ENCODE measurements around the gene SUSD6.
"Not testable (repeated sequence)": the region's sequence is repeated elsewhere in the genome, so short reads cannot be mapped to it uniquely, and the experiment has no call there.

SUSD6 gene

DNA sequence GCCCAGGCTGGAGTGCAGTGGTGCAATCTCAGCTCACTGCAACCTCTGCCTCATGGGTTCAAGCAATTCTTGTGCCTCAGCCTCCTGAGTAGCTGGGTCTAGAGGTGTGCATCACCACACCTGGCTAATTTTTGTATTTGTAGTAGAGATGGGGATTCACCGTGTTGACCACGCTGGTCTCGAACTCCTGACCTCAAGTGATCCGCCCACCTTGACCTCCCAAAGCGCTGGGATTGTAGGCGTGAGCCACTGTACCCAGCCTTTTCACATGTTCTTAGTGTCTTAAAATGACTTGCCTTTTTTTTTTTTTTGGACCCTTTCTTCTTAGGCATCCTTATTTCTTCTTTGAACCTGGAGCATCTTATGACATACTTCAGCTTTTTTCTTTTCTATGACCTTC, 87.8 kb downstream of the SUSD6 start:
- not testable (repeated sequence) for H3K27ac ChIP-seq (ENCODE audit: low read length); H3K4me3 ChIP-seq (ENCODE audit: low read depth in 1 of 2, low read length in 2 of 2); H3K9me3 ChIP-seq (ENCODE audit: control insufficient read depth in 1 of 2, low read length in 2 of 2); H3K36me3 ChIP-seq (ENCODE audit: control insufficient read depth in 1 of 2, insufficient read depth in 2 of 2, low read length in 2 of 2); H3K27me3 ChIP-seq (ENCODE audit: low read depth, low read length)
- H3K4me1 ChIP-seq (ENCODE audit: control insufficient read depth in 1 of 2, insufficient read depth in 2 of 2, low read length in 2 of 2) = peaks cover 38 to 50% of the 10 kb centered on the region in 2 donors

DNA sequence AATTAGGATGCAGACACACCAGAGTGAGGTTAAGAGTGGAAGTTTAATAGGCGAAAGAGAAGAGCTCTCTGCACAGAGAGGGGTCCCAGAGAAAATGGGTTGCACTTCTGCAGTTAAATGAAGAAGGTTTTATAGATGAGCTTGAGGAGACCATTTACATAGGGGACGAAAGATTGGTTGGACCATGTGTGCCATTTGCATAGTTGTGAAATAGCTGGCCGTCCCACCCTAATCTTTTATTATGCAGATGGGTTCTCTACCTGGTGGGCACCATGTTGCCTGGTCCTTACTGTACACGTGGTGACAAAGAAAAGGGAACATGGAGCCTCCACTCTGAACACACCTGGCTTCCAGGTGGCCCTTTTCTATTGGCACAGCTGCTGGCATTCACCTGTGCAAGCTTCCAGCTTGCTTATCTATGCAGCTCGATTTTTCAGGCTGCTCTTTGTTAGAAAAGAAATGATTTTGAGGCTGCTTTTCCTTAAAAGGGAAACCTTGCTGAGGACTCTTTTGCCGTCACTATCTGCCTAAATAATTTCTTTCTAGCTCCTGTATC, 88.4 kb downstream of the SUSD6 start:
- no peak overlapping the region for H3K27ac ChIP-seq (ENCODE audit: low read length)
- H3K4me1 ChIP-seq (ENCODE audit: control insufficient read depth in 1 of 2, insufficient read depth in 2 of 2, low read length in 2 of 2) = peaks cover 32 to 44% of the 10 kb centered on the region in 2 donors
- H3K27me3 ChIP-seq (ENCODE audit: low read depth, low read length) = no peaks in the 10 kb centered on the region
- no peak overlapping the region for H3K4me3 ChIP-seq (ENCODE audit: low read depth in 1 of 2, low read length in 2 of 2)
- peaks cover 6 to 7% of the 10 kb centered on the region in 2 donors for H3K36me3 ChIP-seq (ENCODE audit: control insufficient read depth in 1 of 2, insufficient read depth in 2 of 2, low read length in 2 of 2)
- H3K9me3 ChIP-seq (ENCODE audit: control insufficient read depth in 1 of 2, low read length in 2 of 2) = no peaks in the 10 kb centered on the region

DNA sequence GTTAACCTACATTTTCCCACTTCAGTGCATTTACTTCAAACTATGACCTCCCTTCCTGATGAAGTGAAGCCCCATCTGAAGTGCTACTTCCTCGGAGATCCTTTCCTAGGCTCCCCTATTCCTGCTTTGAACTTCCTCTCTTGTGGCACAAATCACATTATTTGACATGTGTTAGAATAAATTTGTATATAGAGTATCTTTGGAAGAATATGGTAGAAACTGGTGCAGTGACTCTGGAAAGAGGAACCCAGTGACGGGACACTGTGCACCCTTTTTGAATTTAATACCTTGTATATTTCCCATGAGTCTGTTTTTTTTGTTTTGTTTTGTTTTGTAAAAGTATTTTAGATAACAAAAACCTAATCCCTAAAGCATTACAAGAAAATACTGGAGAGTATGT, 89.2 kb downstream of the SUSD6 start:
- Histone ChIP-seq H3K4me1 (ENCODE audit: control insufficient read depth in 1 of 2, insufficient read depth in 2 of 2, low read length in 2 of 2) (peaks cover 25 to 36% of the 10 kb centered on the region in 2 donors), H3K27ac (ENCODE audit: low read length) (no peak overlapping the region)

DNA sequence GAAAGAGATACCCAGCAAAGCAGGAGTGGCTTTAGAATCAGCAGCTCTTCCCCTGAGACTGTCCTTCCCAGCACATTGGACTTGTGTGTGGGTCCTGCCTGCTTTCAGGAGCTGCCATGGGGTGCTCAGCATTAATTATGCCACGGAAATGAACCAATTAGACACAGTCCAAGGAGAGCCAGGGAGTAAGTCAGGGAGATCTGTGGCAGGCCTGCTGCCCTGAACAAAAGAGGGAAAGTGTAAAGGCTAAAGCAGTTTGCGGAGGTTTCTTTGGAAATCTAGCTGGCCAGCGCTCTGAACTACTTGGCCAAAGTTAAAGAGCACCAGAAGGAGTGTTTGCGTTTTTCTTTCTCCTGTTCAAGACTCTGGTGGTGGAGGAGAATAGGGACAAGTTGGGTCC, 89.9 kb downstream of the SUSD6 start:
- Histone ChIP-seq H3K4me3 (ENCODE audit: low read depth in 1 of 2, low read length in 2 of 2) (no peak overlapping the region), H3K4me1 (ENCODE audit: control insufficient read depth in 1 of 2, insufficient read depth in 2 of 2, low read length in 2 of 2) (peaks cover 18 to 29% of the 10 kb centered on the region in 2 donors), H3K9me3 (ENCODE audit: control insufficient read depth in 1 of 2, low read length in 2 of 2) (no peaks in the 10 kb centered on the region), H3K27ac (ENCODE audit: low read length) (no peak overlapping the region), H3K27me3 (ENCODE audit: low read depth, low read length) (no peaks in the 10 kb centered on the region), H3K36me3 (ENCODE audit: control insufficient read depth in 1 of 2, insufficient read depth in 2 of 2, low read length in 2 of 2) (peaks cover 14 to 17% of the 10 kb centered on the region in 2 donors)

More for the DNA sequence above, 89.2 kb downstream of the SUSD6 start:
- no peaks in the 10 kb centered on the region for H3K9me3 ChIP-seq (ENCODE audit: control insufficient read depth in 1 of 2, low read length in 2 of 2)
- H3K36me3 ChIP-seq (ENCODE audit: control insufficient read depth in 1 of 2, insufficient read depth in 2 of 2, low read length in 2 of 2) = peaks cover 10 to 13% of the 10 kb centered on the region in 2 donors
- H3K4me3 ChIP-seq (ENCODE audit: low read depth in 1 of 2, low read length in 2 of 2) = no peak overlapping the region
- no peaks in the 10 kb centered on the region for H3K27me3 ChIP-seq (ENCODE audit: low read depth, low read length)

DNA sequence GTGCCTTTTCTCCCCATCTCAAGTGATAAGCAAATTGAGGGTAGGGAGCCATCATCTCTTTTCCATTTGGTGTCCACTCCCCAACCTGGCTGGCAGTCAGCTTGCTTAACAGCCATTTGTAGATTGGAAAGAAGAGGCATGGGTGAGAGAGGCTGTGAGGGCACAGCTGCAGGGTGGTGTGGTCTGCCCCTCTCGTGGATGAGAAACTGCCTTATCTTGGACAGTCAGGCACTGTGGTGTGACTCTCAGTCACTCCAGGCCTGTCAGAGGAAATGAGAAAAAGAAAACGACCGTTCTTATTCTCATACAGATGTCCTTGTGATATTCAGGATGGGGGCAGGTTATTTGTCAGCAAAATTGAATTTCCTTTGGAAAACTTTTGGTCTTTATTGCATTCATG, 90.5 kb downstream of the SUSD6 start:
- Histone ChIP-seq H3K36me3 (ENCODE audit: control insufficient read depth in 1 of 2, insufficient read depth in 2 of 2, low read length in 2 of 2) (peaks cover 14 to 20% of the 10 kb centered on the region in 2 donors), H3K9me3 (ENCODE audit: control insufficient read depth in 1 of 2, low read length in 2 of 2) (no peaks in the 10 kb centered on the region), H3K27ac (ENCODE audit: low read length) (no peak overlapping the region), H3K27me3 (ENCODE audit: low read depth, low read length) (no peaks in the 10 kb centered on the region), H3K4me3 (ENCODE audit: low read depth in 1 of 2, low read length in 2 of 2) (no peak overlapping the region), H3K4me1 (ENCODE audit: control insufficient read depth in 1 of 2, insufficient read depth in 2 of 2, low read length in 2 of 2) (peaks cover 14 to 25% of the 10 kb centered on the region in 2 donors)

DNA sequence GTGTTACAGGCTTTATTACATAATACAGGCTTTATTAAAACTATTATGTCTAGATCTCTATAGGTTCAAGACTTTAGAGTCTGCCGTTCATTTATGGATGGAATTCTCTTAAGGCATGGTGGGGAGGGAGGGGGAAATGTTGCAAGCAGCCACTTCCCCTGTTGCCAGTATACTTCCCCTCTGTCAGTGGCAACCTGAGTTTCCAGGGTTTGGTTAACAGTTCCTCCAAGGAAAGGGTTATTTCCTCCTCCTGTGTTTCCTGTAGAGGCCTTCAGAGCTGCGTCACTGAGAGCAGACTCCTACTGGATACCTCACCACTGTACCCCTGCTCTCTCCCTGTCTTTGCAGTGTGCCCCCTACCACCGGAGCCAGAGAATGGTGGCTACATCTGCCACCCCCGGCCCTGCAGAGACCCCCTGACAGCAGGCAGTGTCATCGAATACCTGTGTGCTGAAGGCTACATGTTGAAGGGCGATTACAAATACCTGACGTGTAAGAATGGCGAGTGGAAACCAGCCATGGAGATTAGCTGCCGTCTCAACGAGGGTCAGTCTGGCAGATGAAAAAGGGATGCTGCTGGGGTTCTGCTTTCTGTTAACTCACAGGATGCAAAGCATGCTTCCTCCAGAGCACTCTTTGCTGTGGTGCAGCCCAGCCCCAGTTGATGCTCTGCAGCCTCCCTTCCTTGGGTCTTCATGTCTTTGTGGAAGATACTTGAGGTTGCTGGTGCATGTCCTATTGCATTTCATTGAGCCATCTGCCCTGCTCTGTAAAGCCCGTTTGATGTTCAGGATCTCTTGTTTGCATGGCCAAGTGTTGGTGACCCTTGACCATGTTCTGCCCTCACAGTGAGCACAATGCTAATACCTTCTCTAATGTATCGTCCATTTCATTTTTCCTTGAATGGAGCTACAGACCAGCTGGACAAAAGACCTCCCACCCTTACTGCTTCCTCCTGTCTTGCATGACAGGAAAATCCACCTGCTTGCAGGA, 91.9 kb downstream of the SUSD6 start:
- H3K36me3 ChIP-seq (ENCODE audit: control insufficient read depth in 1 of 2, insufficient read depth in 2 of 2, low read length in 2 of 2) = peaks cover 15 to 26% of the 10 kb centered on the region in 2 donors
- no peak overlapping the region for H3K27ac ChIP-seq (ENCODE audit: low read length)
- no peak overlapping the region for H3K4me3 ChIP-seq (ENCODE audit: low read depth in 1 of 2, low read length in 2 of 2)
- H3K9me3 ChIP-seq (ENCODE audit: control insufficient read depth in 1 of 2, low read length in 2 of 2) = no peaks in the 10 kb centered on the region
- H3K27me3 ChIP-seq (ENCODE audit: low read depth, low read length) = no peaks in the 10 kb centered on the region
- H3K4me1 ChIP-seq (ENCODE audit: control insufficient read depth in 1 of 2, insufficient read depth in 2 of 2, low read length in 2 of 2) = peaks cover 14 to 25% of the 10 kb centered on the region in 2 donors

DNA sequence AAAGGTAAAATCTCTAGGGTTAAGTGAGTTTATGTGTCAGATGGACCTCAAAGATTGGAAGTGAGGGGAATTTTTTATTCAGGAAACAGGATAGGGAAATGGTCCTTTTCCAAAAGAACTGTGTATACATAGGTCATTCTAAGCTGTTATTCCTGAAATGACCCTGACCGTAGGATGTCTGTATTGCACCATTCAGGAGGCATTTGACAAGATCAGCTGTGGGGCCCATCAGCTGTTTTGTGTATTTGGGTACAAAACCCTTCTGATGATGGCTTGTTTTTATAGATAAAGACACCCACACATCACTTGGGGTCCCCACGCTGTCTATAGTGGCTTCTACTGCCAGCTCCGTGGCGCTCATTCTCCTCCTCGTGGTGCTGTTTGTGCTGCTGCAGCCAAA, 92.9 kb downstream of the SUSD6 start:
- peaks cover 14 to 25% of the 10 kb centered on the region in 2 donors for H3K4me1 ChIP-seq (ENCODE audit: control insufficient read depth in 1 of 2, insufficient read depth in 2 of 2, low read length in 2 of 2)
- H3K4me3 ChIP-seq (ENCODE audit: low read depth in 1 of 2, low read length in 2 of 2) = no peak overlapping the region
- no peaks in the 10 kb centered on the region for H3K9me3 ChIP-seq (ENCODE audit: control insufficient read depth in 1 of 2, low read length in 2 of 2)
- peaks cover 25 to 36% of the 10 kb centered on the region in 2 donors for H3K36me3 ChIP-seq (ENCODE audit: control insufficient read depth in 1 of 2, insufficient read depth in 2 of 2, low read length in 2 of 2)
- H3K27ac ChIP-seq (ENCODE audit: low read length) = no peak overlapping the region
- H3K27me3 ChIP-seq (ENCODE audit: low read depth, low read length) = no peaks in the 10 kb centered on the region

DNA sequence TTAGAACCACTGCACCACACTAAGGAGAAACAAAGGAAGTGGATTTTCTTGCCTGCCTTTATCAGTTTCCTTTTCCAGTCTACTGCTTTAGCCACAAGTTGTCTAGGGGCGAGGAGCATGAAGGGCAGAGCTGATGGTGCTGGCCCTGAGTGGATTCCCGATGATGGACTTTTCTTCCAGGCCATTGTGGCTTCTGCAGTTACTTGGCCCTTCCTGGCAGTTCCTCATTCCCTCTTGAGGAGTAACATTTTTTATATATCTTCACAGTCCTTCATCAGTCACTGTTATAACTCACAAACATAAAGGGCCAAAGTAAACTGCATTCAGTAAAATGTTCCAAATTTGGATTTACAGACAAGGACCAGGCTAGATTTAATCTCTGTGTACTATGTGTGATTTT, 94.3 kb downstream of the SUSD6 start:
- H3K36me3 ChIP-seq (ENCODE audit: control insufficient read depth in 1 of 2, insufficient read depth in 2 of 2, low read length in 2 of 2) = peaks cover 32 to 46% of the 10 kb centered on the region in 2 donors

DNA sequence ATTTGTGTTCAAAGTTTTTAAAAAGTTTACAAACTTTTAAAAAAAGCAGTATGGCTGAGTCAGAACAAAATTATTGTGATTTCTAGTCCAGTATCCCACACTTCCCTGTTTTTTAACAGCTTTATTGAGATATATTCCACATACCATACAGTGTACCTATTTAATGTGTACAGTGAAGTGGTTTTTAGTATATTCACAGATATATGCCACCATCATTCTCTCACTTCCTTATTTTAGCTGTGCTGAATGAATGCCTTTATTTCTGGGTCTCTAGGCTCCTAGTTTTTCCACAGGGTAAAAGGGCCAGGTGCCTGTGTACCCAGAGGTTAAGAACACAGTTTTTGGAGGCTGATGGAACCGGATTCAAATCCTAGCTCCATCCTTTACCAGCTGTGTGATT, 96.7 kb downstream of the SUSD6 start:
- Histone ChIP-seq H3K36me3 (ENCODE audit: control insufficient read depth in 1 of 2, insufficient read depth in 2 of 2, low read length in 2 of 2) (peaks cover 41 to 46% of the 10 kb centered on the region in 2 donors), H3K4me1 (ENCODE audit: control insufficient read depth in 1 of 2, insufficient read depth in 2 of 2, low read length in 2 of 2) (peaks cover 23 to 33% of the 10 kb centered on the region in 2 donors), H3K9me3 (ENCODE audit: control insufficient read depth in 1 of 2, low read length in 2 of 2) (no peaks in the 10 kb centered on the region), H3K27me3 (ENCODE audit: low read depth, low read length) (no peaks in the 10 kb centered on the region), H3K4me3 (ENCODE audit: low read depth in 1 of 2, low read length in 2 of 2) (no peak overlapping the region), H3K27ac (ENCODE audit: low read length) (no peak overlapping the region)

More for the DNA sequence above, 94.3 kb downstream of the SUSD6 start:
- Histone ChIP-seq H3K4me1 (ENCODE audit: control insufficient read depth in 1 of 2, insufficient read depth in 2 of 2, low read length in 2 of 2) (peaks cover 20 to 26% of the 10 kb centered on the region in 2 donors), H3K4me3 (ENCODE audit: low read depth in 1 of 2, low read length in 2 of 2) (no peak overlapping the region), H3K9me3 (ENCODE audit: control insufficient read depth in 1 of 2, low read length in 2 of 2) (no peaks in the 10 kb centered on the region), H3K27me3 (ENCODE audit: low read depth, low read length) (no peaks in the 10 kb centered on the region), H3K27ac (ENCODE audit: low read length) (no peak overlapping the region)

DNA sequence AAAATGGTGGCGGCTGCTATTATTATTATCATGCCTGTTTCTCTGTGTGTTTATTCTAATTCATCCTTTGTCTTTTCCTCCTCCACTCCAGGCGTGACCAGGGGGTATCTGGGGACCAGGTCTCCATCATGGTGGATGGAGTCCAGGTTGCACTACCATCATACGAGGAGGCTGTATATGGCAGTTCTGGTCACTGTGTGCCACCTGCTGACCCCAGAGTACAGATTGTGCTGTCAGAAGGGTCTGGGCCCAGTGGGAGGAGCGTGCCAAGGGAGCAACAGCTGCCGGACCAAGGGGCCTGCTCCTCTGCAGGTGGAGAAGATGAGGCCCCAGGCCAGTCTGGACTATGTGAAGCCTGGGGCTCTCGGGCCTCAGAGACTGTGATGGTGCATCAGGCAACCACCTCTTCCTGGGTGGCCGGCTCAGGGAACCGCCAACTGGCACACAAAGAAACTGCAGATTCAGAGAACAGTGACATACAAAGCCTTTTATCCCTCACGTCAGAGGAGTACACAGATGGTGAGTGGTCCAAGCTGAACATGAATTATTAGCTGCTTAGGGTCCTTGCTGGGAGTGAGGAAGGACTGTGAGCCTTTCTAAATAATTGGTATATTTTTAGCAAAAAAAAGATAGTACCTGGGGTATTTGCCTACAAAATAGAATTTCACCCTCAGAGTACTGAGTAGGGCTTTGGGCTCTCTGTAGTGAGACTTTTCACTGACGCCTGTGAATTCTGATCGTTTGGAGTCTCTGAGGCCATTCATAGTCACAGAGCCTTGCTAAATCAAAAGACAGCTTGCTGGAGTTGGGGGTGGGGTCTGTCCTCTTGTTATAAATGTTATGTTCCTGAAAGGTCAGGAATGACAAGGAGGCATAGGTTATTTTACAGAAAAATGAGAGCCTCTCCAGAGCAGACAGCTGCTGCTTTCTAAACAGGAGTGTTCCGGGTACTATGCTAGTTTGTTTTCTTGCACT, 97.5 kb downstream of the SUSD6 start:
- no peaks in the 10 kb centered on the region for H3K27me3 ChIP-seq (ENCODE audit: low read depth, low read length)
- peaks cover 41 to 46% of the 10 kb centered on the region in 2 donors for H3K36me3 ChIP-seq (ENCODE audit: control insufficient read depth in 1 of 2, insufficient read depth in 2 of 2, low read length in 2 of 2)
- H3K9me3 ChIP-seq (ENCODE audit: control insufficient read depth in 1 of 2, low read length in 2 of 2) = no peaks in the 10 kb centered on the region
- no peak overlapping the region for H3K4me3 ChIP-seq (ENCODE audit: low read depth in 1 of 2, low read length in 2 of 2)
- peaks cover 24 to 28% of the 10 kb centered on the region in 2 donors for H3K4me1 ChIP-seq (ENCODE audit: control insufficient read depth in 1 of 2, insufficient read depth in 2 of 2, low read length in 2 of 2)
- H3K27ac ChIP-seq (ENCODE audit: low read length) = no peak overlapping the region

All from muscle layer of duodenum (tissue), 2 donors.